Upper lobe of right lung (tissue), 1 donor: Measurements from ENCODE around the gene FAM83F. TPM values are rescaled to one million over a fixed set of nuclear protein-coding genes. Genes with fewer than 3 reads are reported as not detected.

Source experiments
- ATAC-seq: fragments of 200-7000 bp; cut with Tn5 transposase; one replicate; pipeline ENCODE4 v1.9.1; 2020; ENCODE audit warnings: mild to moderate bottlenecking, moderate library complexity
- DNase-seq: peaks from one replicate; pipeline ENCODE4 v3.0.0-alpha.2; 2020
- H3K27ac ChIP-seq: fragments of 200-600 bp; one replicate; pipeline ENCODE4 v1.8.0; 2022
- H3K27me3 ChIP-seq: fragments of 200-600 bp; one replicate; pipeline ENCODE4 v1.8.0; 2022; ENCODE audit warnings: mild to moderate bottlenecking
- H3K36me3 ChIP-seq: fragments of 200-600 bp; one replicate; pipeline ENCODE4 v1.8.0; 2022
- H3K4me1 ChIP-seq: fragments of 200-600 bp; one replicate; pipeline ENCODE4 v1.8.0; 2022
- H3K4me3 ChIP-seq: fragments of 200-600 bp; one replicate; pipeline ENCODE4 v1.8.0; 2022; ENCODE audit warnings: mild to moderate bottlenecking
- H3K9me3 ChIP-seq: fragments of 200-600 bp; one replicate; pipeline ENCODE4 v1.8.0; 2022
- intact Hi-C: fragments of 100-400 bp; cut with DNase I; formaldehyde crosslinking; loops from one replicate; pipeline ENCODE4 v1.11.0; 2022
- total RNA-seq: library from RNA; stranded (reverse); fragmentation: NEBNext Ultra II Directional; extraction: Animal tissue kit (Norgen Biotek cat#: 25700); gene quantifications from one replicate; pipeline ENCODE4 v1.2.1, GENCODE V29; 2021
- TF ChIP-seq, protein P1 (sequence below): fragments of 200-600 bp; IDR thresholded peaks from one replicate; pipeline ENCODE4 v1.8.0; 2022; ENCODE audit warnings: antibody characterized with exemption
- donor health status: DM: no; HTN: yes; CAD: no; lungs with severe emphysema.

The FAM83F gene
- total RNA-seq, 1 donor from 2014 or later: 0.35 TPM

DNA sequence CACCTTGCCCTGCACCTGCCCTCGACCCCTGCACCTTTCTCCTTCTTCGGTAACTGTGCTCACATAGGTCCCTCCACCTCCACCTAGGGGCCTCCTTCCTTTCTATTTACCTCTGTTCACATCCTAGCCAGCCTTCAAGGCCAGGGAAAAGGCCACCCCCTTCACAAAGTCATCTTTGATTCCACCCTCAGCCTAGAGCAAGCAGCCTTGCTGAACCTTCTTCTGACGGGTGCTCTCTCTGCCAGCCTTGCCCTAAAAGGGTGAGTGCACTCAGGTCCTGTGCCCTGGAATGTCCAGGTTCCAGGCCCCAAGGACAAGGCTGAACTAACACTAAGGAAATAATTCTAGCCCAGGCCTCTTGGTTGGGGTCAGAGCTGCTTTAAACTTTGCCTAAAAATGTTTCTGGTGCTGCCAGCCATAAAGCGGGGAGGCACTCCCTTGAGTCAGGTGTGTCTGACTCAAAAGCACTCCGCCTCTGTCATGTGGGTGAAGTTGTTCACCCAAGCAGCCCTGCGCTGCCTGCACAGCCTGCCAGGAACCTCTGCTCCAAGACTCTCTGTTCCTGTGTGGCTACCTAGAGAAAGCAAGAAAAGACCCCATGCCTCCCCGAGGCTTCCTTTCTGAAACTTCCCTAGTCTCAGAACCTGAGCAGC lies 9.2 kb upstream of the FAM83F start:
- Histone ChIP-seq H3K4me3 (no peak overlapping the region), H3K27me3 (no peaks in the 10 kb centered on the region), H3K27ac (no peak overlapping the region), H3K36me3 (no peaks in the 10 kb centered on the region), H3K9me3 (no peaks in the 10 kb centered on the region), H3K4me1 (no peaks in the 10 kb centered on the region)
- peak; percentile 30 for DNase-seq
- intact Hi-C loops: no loop called here
- TF ChIP-seq, protein P1, sequence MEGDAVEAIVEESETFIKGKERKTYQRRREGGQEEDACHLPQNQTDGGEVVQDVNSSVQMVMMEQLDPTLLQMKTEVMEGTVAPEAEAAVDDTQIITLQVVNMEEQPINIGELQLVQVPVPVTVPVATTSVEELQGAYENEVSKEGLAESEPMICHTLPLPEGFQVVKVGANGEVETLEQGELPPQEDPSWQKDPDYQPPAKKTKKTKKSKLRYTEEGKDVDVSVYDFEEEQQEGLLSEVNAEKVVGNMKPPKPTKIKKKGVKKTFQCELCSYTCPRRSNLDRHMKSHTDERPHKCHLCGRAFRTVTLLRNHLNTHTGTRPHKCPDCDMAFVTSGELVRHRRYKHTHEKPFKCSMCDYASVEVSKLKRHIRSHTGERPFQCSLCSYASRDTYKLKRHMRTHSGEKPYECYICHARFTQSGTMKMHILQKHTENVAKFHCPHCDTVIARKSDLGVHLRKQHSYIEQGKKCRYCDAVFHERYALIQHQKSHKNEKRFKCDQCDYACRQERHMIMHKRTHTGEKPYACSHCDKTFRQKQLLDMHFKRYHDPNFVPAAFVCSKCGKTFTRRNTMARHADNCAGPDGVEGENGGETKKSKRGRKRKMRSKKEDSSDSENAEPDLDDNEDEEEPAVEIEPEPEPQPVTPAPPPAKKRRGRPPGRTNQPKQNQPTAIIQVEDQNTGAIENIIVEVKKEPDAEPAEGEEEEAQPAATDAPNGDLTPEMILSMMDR: no peak
- no peak for ATAC-seq

DNA sequence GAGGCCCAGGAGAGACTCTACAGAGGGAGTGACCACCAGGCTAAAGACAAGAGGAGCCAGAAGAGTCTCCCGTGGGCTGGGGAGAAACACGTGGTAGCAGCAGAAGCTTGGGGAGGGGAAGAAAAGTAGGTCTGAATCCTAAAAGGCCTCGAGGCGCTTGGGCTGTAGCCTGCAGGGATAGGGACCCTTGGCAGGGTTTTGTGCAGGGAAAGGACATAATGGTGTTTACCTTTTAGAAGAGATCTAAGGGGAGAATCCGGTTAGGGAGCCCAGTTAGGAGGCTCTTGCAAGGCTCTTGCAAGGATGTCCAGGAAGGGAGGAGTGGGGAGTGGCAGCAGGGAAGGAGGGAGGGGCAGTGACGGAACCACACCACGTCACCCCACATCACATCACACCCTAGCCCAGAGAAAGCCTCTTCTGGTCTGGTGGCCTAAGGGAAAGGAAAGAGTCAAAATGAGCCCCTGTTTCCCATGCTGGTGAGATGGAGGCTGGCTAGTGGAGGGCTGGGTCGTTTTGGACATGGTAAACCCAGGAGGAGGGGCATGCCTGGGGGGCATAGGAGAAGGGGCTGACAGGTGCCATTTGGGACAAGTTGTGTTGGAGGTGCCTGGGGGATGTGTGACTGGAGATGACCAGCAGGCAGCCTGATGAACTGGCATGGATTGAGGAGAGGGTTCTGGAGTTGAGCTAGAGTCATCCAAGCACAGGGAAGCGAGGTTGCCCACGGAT lies 6.2 kb upstream of the FAM83F start:
- intact Hi-C loops: no loop called here
- DNase-seq (no peak), ATAC-seq (no peak)
- TF ChIP-seq, protein P1: no peak
- Histone ChIP-seq H3K36me3 (no peaks in the 10 kb centered on the region), H3K4me3 (no peak overlapping the region), H3K4me1 (no peaks in the 10 kb centered on the region), H3K27ac (no peak overlapping the region), H3K27me3 (peaks cover 18% of the 10 kb centered on the region), H3K9me3 (no peaks in the 10 kb centered on the region)

DNA sequence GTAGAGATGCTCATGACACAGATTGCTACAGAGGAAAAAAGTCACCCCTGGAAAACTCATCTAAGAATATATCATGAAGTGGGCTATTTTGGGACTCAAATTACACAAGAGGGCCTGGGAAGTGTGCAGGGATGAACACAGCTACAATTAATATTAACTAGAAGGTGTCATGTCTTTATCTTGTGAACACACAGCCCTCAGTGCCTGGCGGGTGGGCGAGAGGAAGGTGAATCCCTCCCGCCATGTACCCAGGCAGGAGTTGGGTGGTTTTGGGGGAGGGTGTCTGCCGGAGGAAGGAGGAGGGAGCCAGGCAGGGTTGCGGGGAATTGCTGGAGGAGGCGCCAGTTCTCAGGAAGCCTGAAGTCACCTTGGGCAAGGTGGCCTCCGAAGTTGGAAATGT lies 5.1 kb upstream of the FAM83F start:
- Histone ChIP-seq H3K4me3 (no peak overlapping the region), H3K36me3 (no peaks in the 10 kb centered on the region), H3K27me3 (peaks cover 28% of the 10 kb centered on the region), H3K4me1 (no peaks in the 10 kb centered on the region), H3K27ac (no peak overlapping the region), H3K9me3 (no peaks in the 10 kb centered on the region)
- DNase-seq: no peak
- intact Hi-C loops: no loop called here
- no peak for ATAC-seq
- TF ChIP-seq, protein P1: no peak

DNA sequence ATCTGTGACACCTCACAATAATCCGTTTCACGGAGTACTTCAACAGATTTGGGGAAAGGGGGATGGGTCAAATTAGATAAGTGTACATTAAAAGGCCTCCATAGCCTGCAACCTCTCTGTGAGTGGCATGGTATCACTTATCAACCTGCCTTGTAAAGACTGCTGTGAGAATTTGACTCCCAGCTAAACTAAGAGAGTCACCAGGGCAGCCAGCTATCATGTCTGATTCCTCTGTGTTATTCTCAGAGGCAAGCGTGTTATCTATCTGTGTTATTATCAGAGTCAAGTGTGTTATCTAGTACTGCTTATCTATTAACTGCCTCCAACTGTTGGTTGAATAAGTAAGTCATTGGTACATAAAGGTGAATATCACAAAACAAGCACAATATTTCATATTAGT lies 4.1 kb upstream of the FAM83F start:
- ATAC-seq (no peak), DNase-seq (no peak)
- no peaks in the 10 kb centered on the region for H3K9me3 ChIP-seq
- TF ChIP-seq, protein P1: no peak
- no peaks in the 10 kb centered on the region for H3K4me1 ChIP-seq
- peaks cover 37% of the 10 kb centered on the region for H3K27me3 ChIP-seq
- intact Hi-C loops: no loop called here
- H3K36me3 ChIP-seq: no peaks in the 10 kb centered on the region
- H3K4me3 ChIP-seq: no peak overlapping the region
- H3K27ac ChIP-seq: no peak overlapping the region

DNA sequence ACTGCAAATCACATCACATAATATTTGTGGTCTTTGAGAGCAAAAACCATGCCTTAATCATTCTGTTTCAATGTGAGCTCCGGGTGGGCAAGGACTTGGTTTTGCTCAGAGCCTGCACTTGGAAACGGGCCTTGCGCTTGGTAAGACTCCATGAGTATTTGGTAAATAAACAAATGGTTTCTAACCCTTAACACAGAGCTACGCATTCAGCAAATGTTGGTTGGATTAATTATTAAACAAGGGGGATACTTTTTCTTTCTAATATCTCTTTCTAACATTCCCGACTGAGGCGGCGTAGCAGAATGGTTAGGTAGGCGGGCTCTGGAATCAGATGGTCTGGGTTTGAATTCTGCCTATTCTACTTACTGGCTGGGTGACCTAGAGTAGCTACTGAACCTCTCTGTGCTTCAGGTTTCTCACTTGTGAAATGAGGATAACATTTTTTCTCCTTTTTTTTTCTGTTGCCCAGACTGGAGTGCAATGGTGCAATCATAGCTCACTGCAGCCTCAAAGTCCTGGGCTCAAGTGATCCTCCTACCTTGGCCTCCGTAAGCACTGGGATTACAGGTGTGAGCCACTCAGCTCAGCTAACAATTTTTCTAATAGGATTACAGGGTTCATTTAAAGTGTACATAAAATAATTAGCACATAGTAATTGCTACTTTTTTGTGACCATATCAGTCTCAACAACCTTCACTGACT lies 3.4 kb upstream of the FAM83F start:
- Histone ChIP-seq H3K4me1 (no peaks in the 10 kb centered on the region), H3K27ac (no peak overlapping the region), H3K9me3 (no peaks in the 10 kb centered on the region), H3K27me3 (peaks cover 43% of the 10 kb centered on the region), H3K36me3 (no peaks in the 10 kb centered on the region), H3K4me3 (no peak overlapping the region)
- TF ChIP-seq, protein P1: no peak
- DNase-seq: no peak
- intact Hi-C loops: no loop called here
- no peak for ATAC-seq
